ENCODE measurements around the gene CASZ1.

DNA sequence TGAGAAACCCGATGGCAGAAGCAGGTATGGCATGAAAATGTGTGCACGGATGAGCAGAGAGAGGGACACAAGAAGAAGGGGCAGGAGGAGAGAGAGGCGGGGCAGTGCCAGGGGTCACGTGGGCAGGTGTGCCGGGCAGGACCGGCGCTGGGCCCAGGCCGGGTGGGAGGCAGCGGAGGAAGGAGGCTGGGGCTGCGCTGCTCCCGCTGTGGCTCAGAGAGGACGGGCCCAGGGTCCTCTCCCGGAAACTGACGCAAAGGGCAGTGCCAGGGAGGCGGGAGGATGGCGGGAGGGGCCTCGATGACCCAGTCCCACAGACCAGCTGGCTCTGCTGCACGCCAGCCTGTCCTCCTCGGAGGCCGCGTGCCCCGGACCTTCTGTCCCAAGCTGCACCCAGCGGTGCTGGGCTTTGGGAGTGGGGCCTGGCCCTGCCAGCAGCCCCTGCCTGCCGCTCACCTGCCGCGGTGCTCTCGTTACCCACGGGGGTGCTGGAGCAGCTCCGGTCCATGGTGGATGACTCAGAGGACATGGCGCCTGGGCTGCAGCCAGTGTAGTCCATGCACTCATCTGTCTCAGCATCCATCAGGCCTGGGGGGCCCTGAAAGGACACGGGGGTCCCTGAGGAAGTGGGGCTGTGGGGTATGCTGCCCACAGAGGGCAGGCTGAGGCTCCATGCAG, 153.9 kb downstream of the CASZ1 start:
- TF ChIP-seq POLR2A (IDR thresholded peaks at IDR 0.05; ENCODE audit: low read depth, low read length) (no peak), POLR2AphosphoS5 (IDR thresholded peaks at IDR 0.05; ENCODE audit: insufficient read depth, low read depth, low read length) (no peak), EZH2 (IDR thresholded peaks at IDR 0.05; ENCODE audit: borderline replicate concordance, low read depth, low read length, severe bottlenecking) (no peak), GATA2 (IDR thresholded peaks at IDR 0.05; ENCODE audit: insufficient read depth, insufficient read length, low read depth, low read length) (no peak), JUN (IDR thresholded peaks at IDR 0.05; ENCODE audit: borderline replicate concordance, insufficient read depth, insufficient read length, low read depth) (no peak), MYC (IDR thresholded peaks at IDR 0.05; ENCODE audit: low read depth, low read length) (no peak)
- TF ChIP-seq, protein P1, sequence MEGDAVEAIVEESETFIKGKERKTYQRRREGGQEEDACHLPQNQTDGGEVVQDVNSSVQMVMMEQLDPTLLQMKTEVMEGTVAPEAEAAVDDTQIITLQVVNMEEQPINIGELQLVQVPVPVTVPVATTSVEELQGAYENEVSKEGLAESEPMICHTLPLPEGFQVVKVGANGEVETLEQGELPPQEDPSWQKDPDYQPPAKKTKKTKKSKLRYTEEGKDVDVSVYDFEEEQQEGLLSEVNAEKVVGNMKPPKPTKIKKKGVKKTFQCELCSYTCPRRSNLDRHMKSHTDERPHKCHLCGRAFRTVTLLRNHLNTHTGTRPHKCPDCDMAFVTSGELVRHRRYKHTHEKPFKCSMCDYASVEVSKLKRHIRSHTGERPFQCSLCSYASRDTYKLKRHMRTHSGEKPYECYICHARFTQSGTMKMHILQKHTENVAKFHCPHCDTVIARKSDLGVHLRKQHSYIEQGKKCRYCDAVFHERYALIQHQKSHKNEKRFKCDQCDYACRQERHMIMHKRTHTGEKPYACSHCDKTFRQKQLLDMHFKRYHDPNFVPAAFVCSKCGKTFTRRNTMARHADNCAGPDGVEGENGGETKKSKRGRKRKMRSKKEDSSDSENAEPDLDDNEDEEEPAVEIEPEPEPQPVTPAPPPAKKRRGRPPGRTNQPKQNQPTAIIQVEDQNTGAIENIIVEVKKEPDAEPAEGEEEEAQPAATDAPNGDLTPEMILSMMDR (IDR thresholded peaks at IDR 0.05; ENCODE audit: extremely low read depth in 1 of 2, insufficient read depth in 1 of 2, low read depth in 1 of 2, low read length in 2 of 2) = no peak
- TF ChIP-seq, protein P2, sequence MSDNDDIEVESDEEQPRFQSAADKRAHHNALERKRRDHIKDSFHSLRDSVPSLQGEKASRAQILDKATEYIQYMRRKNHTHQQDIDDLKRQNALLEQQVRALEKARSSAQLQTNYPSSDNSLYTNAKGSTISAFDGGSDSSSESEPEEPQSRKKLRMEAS (IDR thresholded peaks at IDR 0.05; ENCODE audit: insufficient read depth, insufficient read length) = no peak
